ENCODE data around the gene TMIGD3.
"Not testable (repeated sequence)": the region's sequence is repeated elsewhere in the genome, so short reads cannot be mapped to it uniquely, and the experiment has no call there.

Gene TMIGD3

DNA sequence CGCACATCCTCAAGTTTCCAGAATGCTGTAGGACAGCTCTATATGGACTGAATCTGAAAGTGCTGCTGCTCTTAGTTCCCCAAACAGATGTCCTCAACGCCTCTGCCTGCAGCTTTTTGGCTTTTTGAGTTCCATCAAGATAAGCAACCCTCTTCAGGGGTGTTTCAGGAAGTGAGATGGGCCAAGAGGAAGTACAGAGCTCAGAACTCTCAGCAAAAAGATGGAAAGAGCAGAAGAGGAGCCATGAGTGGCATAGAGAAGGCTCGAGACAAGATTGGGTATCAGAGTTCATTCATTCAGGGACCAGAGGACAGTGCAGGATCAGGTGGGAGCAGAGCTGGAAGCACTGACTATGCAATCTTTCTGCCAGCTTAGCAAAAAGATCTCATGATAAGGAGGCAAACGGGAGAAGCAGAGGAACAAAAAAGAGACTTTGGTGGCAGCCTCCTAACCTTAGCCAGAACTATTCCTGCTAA lies at the start of gene TMIGD3, which contains the start of gene ADORA3:
Gene TMIGD3 (minus strand): TSS at position 49 of the 476 bp plus-strand sequence. CDS start 279 bp downstream, outside the sequence.
Gene ADORA3 (minus strand): TSS at position 49 of the 476 bp plus-strand sequence. CDS start 279 bp downstream, outside the sequence.
- no peak for DNase-seq (ENCODE audit: low read depth, low spot score)

DNA sequence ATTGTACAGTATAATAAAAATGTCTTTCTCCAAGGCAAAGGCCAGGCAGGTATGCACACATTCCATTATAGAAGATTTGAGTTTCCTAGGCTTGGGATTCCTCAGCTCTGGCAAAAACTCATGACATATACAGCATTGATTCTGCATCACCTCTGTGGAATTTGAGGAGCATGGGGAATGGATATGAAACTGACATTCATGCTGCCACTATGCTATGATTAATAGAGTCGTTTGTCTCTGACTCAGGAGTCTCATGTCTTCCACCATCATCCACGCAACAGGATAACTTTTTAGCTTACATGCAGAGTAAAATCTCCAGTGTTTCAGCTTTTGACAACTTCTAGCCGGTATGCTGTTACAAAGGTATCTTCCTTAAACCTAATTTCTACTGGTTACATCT lies 49.8 kb upstream of the TMIGD3 start:
- DNase-seq (ENCODE audit: low read depth, low spot score), result no peak

DNA sequence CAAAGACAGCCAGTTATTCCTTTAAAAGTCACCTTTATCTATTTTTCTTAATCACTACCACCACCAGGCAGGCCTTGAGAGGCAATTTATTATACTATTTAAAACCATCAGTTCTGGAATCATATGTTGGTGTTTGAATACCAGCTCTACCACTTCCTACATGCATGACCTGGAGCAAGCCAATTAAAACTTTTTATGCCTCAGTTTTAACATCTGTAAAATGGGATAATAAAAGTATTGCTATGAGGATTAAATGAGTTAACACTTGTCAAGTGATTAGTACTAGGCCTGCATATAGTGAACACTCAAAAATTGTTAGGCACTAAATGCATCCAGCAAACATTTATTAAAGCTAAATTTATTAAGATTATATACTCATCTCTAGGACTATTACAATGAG lies 49.2 kb upstream of the TMIGD3 start:
- no peak for DNase-seq (ENCODE audit: low read depth, low spot score)

DNA sequence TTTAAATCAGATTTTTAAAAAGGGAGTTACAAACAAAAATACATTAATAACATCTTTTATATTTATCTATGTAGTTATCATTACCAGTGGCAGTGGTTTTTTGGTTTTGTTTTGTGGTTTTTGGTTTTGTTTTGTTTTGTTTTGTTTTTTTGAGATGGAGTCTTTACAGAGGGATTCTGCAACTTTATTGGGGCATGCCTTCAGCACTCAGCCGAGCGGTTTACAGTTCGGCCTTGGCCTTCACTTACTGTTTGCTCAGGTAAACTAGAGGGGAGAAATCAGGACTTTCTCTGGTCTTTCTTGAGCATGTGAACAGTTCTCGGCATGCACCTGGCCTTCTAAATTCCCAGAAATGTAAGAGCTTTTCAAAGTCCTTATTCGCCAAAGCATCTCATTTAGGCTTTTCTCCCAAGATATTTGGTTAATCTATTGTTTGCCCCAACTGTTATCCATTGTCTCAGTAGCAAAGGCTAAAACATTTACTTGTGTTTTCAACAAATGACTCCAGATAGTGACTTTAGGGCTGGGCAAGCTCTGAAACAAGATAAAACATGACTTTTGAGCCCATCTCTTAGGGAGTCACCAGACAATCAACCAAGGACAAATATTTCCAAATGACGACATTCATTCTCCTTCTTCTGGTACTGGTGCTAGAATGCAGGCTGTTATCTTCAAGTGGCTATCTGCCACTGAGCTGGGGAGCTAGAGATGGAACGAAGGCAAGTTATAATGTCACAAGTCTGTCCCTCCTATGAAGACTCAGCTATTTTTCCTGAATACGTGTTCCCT lies 48.4 kb upstream of the TMIGD3 start:
- no peak for DNase-seq (ENCODE audit: low read depth, low spot score)

DNA sequence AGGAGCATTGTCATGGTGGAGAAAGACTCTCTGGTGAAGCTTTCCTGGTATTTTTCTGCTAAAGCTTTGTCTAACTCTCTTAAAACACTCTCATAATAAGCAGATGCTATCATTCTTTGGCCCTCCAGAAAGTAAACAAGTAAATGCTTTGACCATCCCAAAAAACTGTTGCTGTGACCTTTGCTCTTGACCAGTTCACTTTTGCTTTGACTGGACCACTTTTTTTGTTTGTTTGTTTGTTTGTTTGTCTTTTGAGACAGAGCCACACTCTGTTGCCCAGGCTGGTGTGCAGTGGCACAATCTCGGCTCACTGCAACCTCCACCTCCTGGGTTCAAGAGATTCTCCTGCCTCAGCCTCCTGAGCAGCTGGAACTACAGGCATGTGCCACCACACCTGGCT lies 44.4 kb upstream of the TMIGD3 start:
- DNase-seq (ENCODE audit: low read depth, low spot score), result not testable (repeated sequence)

DNA sequence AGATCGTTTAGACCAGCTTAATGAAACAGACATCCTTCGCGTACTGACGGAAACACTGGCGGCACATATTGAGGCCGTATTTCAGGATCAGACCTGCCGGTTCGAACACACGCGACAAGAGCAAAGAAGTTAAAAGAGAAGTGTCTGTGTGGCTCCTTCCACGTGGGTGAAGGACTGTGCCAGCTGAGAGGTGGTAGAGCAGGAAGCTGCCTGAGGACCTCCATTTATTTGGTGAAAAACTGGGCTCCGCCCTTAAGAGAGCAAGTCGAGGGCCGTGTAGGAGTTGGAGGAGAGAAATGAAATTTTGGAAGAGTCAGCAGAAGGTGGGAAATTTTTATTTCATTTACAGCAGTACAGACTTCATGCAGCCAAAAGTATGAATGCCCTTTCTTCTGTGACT lies 38.8 kb upstream of the TMIGD3 start:
- DNase-seq (ENCODE audit: low read depth, low spot score), result no peak

- no peak for DNase-seq (ENCODE audit: low read depth, low spot score)
Measured at GRCh38 chr1:111541721-111542120, 38.3 kb upstream of the TMIGD3 start.

- no peak for DNase-seq (ENCODE audit: low read depth, low spot score)
Measured at GRCh38 chr1:111540928-111541327, 37.5 kb upstream of the TMIGD3 start.

DNA sequence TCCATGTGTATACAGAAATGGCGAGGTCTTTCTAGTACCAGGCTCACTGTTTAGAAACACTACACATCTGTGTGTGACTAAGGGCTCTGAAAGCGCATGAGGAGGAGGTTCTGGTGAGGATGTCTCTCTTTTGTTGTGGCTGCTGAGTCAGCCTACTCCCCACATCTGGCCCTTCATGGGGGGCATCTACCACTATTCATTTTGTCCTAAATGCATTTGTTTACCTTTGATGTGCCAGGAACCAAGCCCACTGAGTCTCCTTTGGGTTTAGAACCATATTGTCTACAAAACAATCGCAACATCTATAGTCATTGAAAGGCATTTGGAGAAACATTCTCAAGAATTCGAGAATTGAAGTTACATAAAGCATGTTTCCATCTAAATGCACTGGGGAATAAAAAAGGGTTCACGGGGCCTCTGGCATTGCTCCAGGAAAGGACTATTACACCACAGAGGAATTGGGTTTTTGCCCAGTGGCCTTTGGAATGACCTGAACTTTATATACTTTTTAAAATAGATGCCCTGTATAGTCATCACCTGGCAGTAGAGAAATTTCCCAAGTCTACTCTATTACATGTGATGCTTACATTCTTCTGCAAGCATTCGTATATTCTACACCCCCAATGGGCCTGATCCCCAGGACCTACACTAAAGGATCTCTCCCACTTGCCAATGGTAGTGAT lies 35.1 kb upstream of the TMIGD3 start:
- no peak for DNase-seq (ENCODE audit: low read depth, low spot score)

- no peak for DNase-seq (ENCODE audit: low read depth, low spot score)
Measured at GRCh38 chr1:111535256-111536191, 32.1 kb upstream of the TMIGD3 start.

DNA sequence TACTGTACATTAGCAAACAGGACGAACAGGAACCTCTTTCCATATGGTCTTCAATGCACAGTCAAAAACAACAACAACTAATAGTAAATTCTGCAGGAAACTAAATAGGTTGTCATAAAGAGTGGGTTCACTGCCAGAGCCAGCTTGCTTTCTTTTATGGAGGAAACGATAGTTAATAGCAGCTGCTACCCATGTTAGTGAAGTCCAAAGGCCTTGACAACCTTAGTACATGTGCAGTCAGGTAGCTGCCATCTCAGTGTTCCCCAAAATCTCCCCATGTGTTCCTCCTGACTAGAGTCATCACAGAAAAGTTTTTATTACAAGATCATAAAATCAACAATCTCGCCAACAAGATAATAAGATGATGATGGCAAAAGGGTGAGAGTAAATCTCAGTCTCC lies 16.6 kb upstream of the TMIGD3 start:
- DNase-seq (ENCODE audit: low read depth, low spot score), result no peak

GRCh38 chr1:111517469-111518225 lies 14.2 kb upstream of the TMIGD3 start:
- peak; percentile 35 for DNase-seq (ENCODE audit: low read depth, low spot score)

- DNase-seq (ENCODE audit: low read depth, low spot score), result no peak
Measured at GRCh38 chr1:111516005-111516535, 12.6 kb upstream of the TMIGD3 start.

- no peak for DNase-seq (ENCODE audit: low read depth, low spot score)
Measured at GRCh38 chr1:111515291-111516004, 12.0 kb upstream of the TMIGD3 start.

DNA sequence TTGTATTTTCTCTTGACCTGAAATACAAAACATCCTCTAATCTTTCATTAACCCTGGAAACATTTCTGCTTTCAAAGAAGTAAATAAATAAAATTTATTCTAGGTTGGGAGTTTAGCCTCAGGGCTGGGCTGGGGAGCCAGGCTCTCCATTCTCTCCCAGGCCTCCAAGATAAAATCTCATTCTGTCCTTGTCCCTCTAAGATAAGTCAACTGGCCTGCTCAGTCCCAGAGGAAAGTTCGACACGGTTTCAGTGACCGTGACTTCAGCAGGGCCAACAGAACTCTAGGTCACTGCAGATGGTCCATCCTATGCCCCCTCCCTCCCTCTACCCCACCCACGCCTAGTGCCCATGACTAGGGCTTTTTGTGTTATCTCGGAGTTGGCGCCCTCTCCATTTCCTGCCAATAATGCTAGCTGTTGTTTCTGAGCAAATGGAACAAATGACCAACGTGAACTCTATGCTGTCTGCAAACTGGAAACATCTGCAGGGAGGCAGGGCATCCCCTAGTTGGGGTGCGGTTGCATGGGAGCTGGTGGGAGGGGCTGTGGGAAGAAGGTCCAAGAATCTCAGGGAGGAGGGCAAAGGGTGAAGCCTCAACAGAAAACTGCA lies 10.1 kb upstream of the TMIGD3 start:
- no peak for DNase-seq (ENCODE audit: low read depth, low spot score)

- no peak for DNase-seq (ENCODE audit: low read depth, low spot score)
Measured at GRCh38 chr1:111512931-111513330, 9.5 kb upstream of the TMIGD3 start.

DNA sequence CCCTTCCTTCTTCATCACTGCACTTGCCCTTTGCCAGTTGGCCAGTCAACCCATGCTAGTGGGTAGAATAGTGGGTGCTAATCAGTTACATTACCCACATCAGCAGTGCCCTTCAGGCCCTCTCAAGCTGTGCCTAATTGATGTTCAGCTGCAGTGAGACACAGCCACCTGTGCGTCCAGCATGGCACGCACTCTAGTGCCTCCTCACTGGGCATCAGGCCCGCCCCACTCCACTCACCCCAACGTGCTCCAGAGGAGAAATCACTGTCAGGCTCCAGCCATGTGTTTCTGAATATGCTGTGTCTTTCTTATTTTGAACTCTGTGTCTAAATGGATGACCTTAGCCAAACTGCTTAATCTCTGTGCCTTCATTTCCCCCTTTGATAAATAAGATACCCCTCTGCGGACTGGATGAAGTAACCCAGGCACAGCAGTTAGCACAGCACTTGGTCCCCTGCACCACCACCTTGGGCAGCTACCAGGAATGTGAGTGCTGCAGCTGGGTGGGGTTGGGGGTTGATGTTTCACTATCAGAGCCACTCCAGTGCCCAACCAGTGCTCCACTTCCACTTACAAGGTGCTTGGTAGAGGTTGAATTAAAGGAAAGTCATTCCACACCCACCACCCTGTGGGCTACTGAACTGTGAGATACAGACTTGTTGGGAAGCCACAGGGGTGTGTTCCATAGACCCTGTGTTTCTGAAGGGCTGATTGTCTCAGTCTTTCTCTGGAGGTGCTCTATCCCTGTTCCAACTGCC lies 8.9 kb upstream of the TMIGD3 start:
- DNase-seq (ENCODE audit: low read depth, low spot score), result no peak

DNA sequence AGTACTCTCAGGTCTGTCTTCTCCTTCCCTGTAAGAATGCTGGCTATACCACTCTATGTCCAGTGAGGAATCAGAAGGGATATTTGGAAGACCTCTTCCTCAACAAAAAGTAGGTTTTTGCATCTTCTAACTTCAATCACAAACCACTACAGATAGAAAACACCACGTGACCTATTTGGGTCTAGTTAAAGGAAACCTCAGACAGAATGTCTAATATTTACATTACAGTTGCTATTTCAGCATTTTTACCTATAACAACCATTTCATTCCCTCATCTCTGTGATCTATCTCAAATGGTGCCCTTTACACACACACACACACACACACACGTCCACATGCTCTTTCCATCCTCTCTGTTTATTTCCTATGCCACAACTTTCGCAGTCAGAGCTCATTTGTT lies 7.9 kb upstream of the TMIGD3 start:
- no peak for DNase-seq (ENCODE audit: low read depth, low spot score)

DNA sequence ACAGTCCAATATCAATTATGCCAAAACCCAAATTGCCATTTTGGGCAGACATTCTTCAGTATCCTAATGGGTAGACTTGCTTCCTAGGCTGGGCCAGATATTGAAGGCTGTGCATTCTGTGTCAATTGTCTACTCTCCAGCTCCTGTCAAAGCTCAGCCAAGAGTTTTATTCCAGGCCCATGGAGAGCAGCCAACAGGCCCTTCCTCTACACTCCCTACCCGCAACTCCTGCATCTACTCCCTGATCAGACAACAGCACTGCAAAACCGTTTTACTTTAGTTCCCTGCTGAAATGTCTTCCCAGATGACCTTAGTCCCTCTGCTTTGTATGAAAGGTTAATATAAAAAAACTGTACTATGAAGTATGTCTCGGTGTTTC lies 6.6 kb upstream of the TMIGD3 start:
- no peak for DNase-seq (ENCODE audit: low read depth, low spot score)

Data from activated naive CD8-positive, alpha-beta T cell treated with anti-CD3 and anti-CD28 coated beads, Interleukin-2, amount 50 U/mL, for 16 hours (primary cell).